NT2/D1 (cell line): ENCODE measurements around the gene ERC1.

Experiments
- DNase-seq: peaks from one replicate; pipeline ENCODE4 v3.0.0-alpha.2; 2011; ENCODE audit warnings: low read depth, low spot score
- H3K27me3 ChIP-seq: 2 replicates; pipeline ENCODE4 v1.6.0; 2011; ENCODE audit warnings: mild to moderate bottlenecking; ENCODE audit not compliant: insufficient read length, insufficient read depth
- H3K36me3 ChIP-seq: 2 replicates; pipeline ENCODE4 v1.6.1; 2011; ENCODE audit warnings: mild to moderate bottlenecking, low read length, mixed read lengths; ENCODE audit not compliant: insufficient read depth, insufficient read length
- H3K4me1 ChIP-seq: 2 replicates; pipeline ENCODE4 v1.5.1; 2011; ENCODE audit not compliant: insufficient read depth, insufficient read length
- H3K4me3 ChIP-seq: 2 replicates; pipeline ENCODE4 v1.5.1; 2011; ENCODE audit warnings: low read depth; ENCODE audit not compliant: insufficient read length
- H3K9ac ChIP-seq: 2 replicates; pipeline ENCODE4 v1.6.0; 2011; ENCODE audit warnings: low read depth; ENCODE audit not compliant: insufficient read length
- H3K9me3 ChIP-seq: 2 replicates; pipeline ENCODE4 v1.5.1; 2011; ENCODE audit warnings: mild to moderate bottlenecking, low read length; ENCODE audit not compliant: insufficient read depth
- SUZ12 ChIP-seq: IDR thresholded peaks from 2 replicates; pipeline ENCODE4 v1.6.1; 2011; ENCODE audit not compliant: insufficient read length, insufficient read depth; ENCODE audit errors: extremely low read depth
- YY1 ChIP-seq: IDR thresholded peaks from 2 replicates; pipeline ENCODE4 v1.6.1; 2011; ENCODE audit not compliant: insufficient read length, insufficient read depth
- ZNF274 ChIP-seq: IDR thresholded peaks from 2 replicates; pipeline ENCODE4 v1.6.1; 2011; ENCODE audit warnings: mild to moderate bottlenecking, low read depth, low read length

Gene ERC1

GRCh38 chr12:1262011-1262410, 271.0 kb downstream of the ERC1 start:
- no peak for DNase-seq
- no peaks in the 10 kb centered on the region for H3K4me1 ChIP-seq
- no peak overlapping the region for H3K9ac ChIP-seq
- TF ChIP-seq SUZ12 (no peak), ZNF274 (no peak), YY1 (no peak)
- H3K9me3 ChIP-seq = no peaks in the 10 kb centered on the region
- no peaks in the 10 kb centered on the region for H3K27me3 ChIP-seq
- peaks cover 13% of the 10 kb centered on the region for H3K36me3 ChIP-seq
- no peak overlapping the region for H3K4me3 ChIP-seq

- TF ChIP-seq YY1 (no peak), SUZ12 (no peak), ZNF274 (no peak)
- H3K4me1 ChIP-seq = no peaks in the 10 kb centered on the region
- no peak overlapping the region for H3K4me3 ChIP-seq
- no peaks in the 10 kb centered on the region for H3K27me3 ChIP-seq
- H3K9me3 ChIP-seq = no peaks in the 10 kb centered on the region
- H3K36me3 ChIP-seq = peaks cover 12% of the 10 kb centered on the region
- DNase-seq = no peak
- no peak overlapping the region for H3K9ac ChIP-seq
Measured at GRCh38 chr12:1267243-1267642, 276.2 kb downstream of the ERC1 start.

DNA sequence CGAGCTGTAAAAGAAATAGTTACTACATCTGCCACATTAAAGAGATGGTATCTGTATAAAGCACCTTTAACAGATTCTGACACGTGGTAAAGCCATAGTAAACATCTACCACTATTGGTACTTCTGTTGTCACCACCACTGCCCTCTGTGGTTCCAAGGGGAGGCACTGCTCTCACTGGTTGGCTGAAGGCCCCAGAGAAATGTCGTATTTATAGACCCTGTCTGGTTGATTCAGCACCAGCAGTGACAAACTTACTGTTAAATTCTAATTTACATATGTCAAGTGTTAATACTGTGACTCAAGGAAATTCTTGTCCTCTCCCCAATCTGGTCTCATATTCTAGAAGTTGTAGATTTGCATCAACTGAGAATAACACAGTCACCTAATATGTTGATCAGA, 281.1 kb downstream of the ERC1 start:
- Histone ChIP-seq H3K36me3 (no peaks in the 10 kb centered on the region), H3K9me3 (no peaks in the 10 kb centered on the region), H3K4me3 (no peak overlapping the region), H3K9ac (no peak overlapping the region), H3K27me3 (no peaks in the 10 kb centered on the region), H3K4me1 (no peaks in the 10 kb centered on the region)
- no peak for TF ChIP-seq YY1
- DNase-seq = no peak

DNA sequence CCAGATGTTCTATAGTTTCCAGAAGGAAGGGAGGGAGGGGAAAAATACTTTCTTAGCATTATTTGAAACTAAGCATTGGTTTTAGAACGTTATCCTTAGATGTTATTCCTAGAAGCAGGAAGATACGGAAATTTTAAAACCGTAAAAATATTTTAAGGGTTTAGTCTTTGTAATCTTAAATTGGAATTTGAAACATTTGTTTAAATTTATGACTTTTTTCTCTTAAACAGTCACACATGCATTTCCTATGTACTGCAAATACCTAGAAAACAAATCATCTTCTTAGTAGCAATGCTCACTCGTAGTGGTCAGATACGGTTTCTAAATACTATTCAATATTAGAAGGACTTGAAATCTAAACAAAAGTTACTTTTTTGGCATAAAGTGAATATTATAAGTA, 282.0 kb downstream of the ERC1 start:
- H3K9ac ChIP-seq = no peak overlapping the region
- H3K4me3 ChIP-seq = no peak overlapping the region
- no peaks in the 10 kb centered on the region for H3K36me3 ChIP-seq
- no peaks in the 10 kb centered on the region for H3K9me3 ChIP-seq
- TF ChIP-seq ZNF274 (no peak), YY1 (no peak), SUZ12 (no peak)
- no peak for DNase-seq
- no peaks in the 10 kb centered on the region for H3K27me3 ChIP-seq
- no peaks in the 10 kb centered on the region for H3K4me1 ChIP-seq

GRCh38 chr12:1277905-1278304, 286.9 kb downstream of the ERC1 start:
- H3K4me1 ChIP-seq = peaks cover under 1% of the 10 kb centered on the region
- H3K27me3 ChIP-seq = no peaks in the 10 kb centered on the region
- no peak overlapping the region for H3K4me3 ChIP-seq
- H3K9ac ChIP-seq = no peak overlapping the region
- TF ChIP-seq YY1 (no peak), SUZ12 (no peak), ZNF274 (no peak)
- no peak for DNase-seq
- no peaks in the 10 kb centered on the region for H3K36me3 ChIP-seq
- no peaks in the 10 kb centered on the region for H3K9me3 ChIP-seq

GRCh38 chr12:1279050-1279449, 288.0 kb downstream of the ERC1 start:
- H3K9ac ChIP-seq = no peak overlapping the region
- TF ChIP-seq SUZ12 = no peak
- no peak for TF ChIP-seq ZNF274
- TF ChIP-seq YY1 = no peak
- no peak overlapping the region for H3K4me3 ChIP-seq
- no peaks in the 10 kb centered on the region for H3K9me3 ChIP-seq
- DNase-seq = no peak
- no peaks in the 10 kb centered on the region for H3K36me3 ChIP-seq
- peaks cover 2% of the 10 kb centered on the region for H3K4me1 ChIP-seq
- H3K27me3 ChIP-seq = no peaks in the 10 kb centered on the region

GRCh38 chr12:1280059-1280458, 289.0 kb downstream of the ERC1 start:
- H3K9me3 ChIP-seq = no peaks in the 10 kb centered on the region
- H3K36me3 ChIP-seq = no peaks in the 10 kb centered on the region
- TF ChIP-seq SUZ12 (no peak), ZNF274 (no peak), YY1 (no peak)
- no peak overlapping the region for H3K9ac ChIP-seq
- peaks cover 2% of the 10 kb centered on the region for H3K4me1 ChIP-seq
- H3K27me3 ChIP-seq = no peaks in the 10 kb centered on the region
- H3K4me3 ChIP-seq = no peak overlapping the region
- no peak for DNase-seq

- H3K4me3 ChIP-seq = no peak overlapping the region
- no peak for DNase-seq
- H3K27me3 ChIP-seq = no peaks in the 10 kb centered on the region
- H3K36me3 ChIP-seq = no peaks in the 10 kb centered on the region
- no peaks in the 10 kb centered on the region for H3K9me3 ChIP-seq
- peaks cover 2% of the 10 kb centered on the region for H3K4me1 ChIP-seq
- H3K9ac ChIP-seq = no peak overlapping the region
- TF ChIP-seq YY1 (no peak), SUZ12 (no peak), ZNF274 (no peak)
Measured at GRCh38 chr12:1281683-1282366, 290.8 kb downstream of the ERC1 start.
